AG09319 (cell line): ENCODE results near the gene GPRIN2.

Experiments used
- DNase-seq: peaks from one replicate; pipeline ENCODE4 v3.0.0-alpha.2; 2010; ENCODE audit warnings: low read depth; ENCODE audit errors: extremely low read depth
- CTCF ChIP-seq: IDR thresholded peaks from 2 replicates; pipeline ENCODE4 v1.5.1; 2011; ENCODE audit warnings: low read depth, mild to moderate bottlenecking, inconsistent platforms, low read length, moderate library complexity

Gene GPRIN2

GRCh38 chr10:46524472-46525176 is 31.8 kb downstream of the GPRIN2 start:
- no peak for TF ChIP-seq CTCF
- DNase-seq = no peak

GRCh38 chr10:46523962-46524471 is 32.4 kb downstream of the GPRIN2 start:
- DNase-seq = peak; percentile 28
- TF ChIP-seq CTCF = no peak

- no peak for DNase-seq
- TF ChIP-seq CTCF = no peak
Measured at GRCh38 chr10:46523119-46523961, 33.1 kb downstream of the GPRIN2 start.

- no peak for TF ChIP-seq CTCF
- DNase-seq = no peak
Measured at GRCh38 chr10:46522295-46523118, 34.0 kb downstream of the GPRIN2 start.

GRCh38 chr10:46520941-46521340 is 35.5 kb downstream of the GPRIN2 start:
- TF ChIP-seq CTCF = no peak
- no peak for DNase-seq

- DNase-seq = no peak
- TF ChIP-seq CTCF = no peak
Measured at GRCh38 chr10:46520381-46520780, 36.1 kb downstream of the GPRIN2 start.
